Activated naive CD4-positive, alpha-beta T cell treated with anti-CD3 and anti-CD28 coated beads, Interleukin-2, amount 50 U/mL, for 24 hours (primary cell): ENCODE measurements around the gene C1R.

Experiments
- H3K27ac Mint-ChIP-seq: one replicate; pipeline ENCODE4 v1.8.0; 2021; ENCODE audit warnings: mild to moderate bottlenecking, mixed read lengths
- H3K27me3 Mint-ChIP-seq: one replicate; pipeline ENCODE4 v1.8.0; 2021; ENCODE audit warnings: mixed read lengths
- H3K36me3 Mint-ChIP-seq: one replicate; pipeline ENCODE4 v1.8.0; 2021; ENCODE audit warnings: mixed read lengths
- H3K4me1 Mint-ChIP-seq: one replicate; pipeline ENCODE4 v1.8.0; 2021; ENCODE audit warnings: mixed read lengths
- H3K4me3 Mint-ChIP-seq: one replicate; pipeline ENCODE4 v1.8.0; 2021; ENCODE audit warnings: mild to moderate bottlenecking, mixed read lengths
- H3K9me3 Mint-ChIP-seq: one replicate; pipeline ENCODE4 v1.8.0; 2021; ENCODE audit warnings: mixed read lengths

C1R gene

GRCh38 chr12:7092229-7092985 is at the start of gene C1R:
TSS of gene C1R (minus strand) at chr12:7092445. CDS start at chr12:7092388, 57 bp downstream.
- Mint-ChIP-seq H3K27me3 (no peaks in the 10 kb centered on the region), H3K9me3 (no peaks in the 10 kb centered on the region), H3K4me1 (peaks cover 10% of the 10 kb centered on the region), H3K27ac (peak within 1 kb of the TSS; percentile 90), H3K4me3 (peak within 1 kb of the TSS; percentile 85), H3K36me3 (no peaks in the 10 kb centered on the region)

- Mint-ChIP-seq H3K4me3 (no peak overlapping the region), H3K27ac (no peak overlapping the region), H3K27me3 (no peaks in the 10 kb centered on the region), H3K4me1 (peaks cover 6% of the 10 kb centered on the region), H3K36me3 (peaks cover 8% of the 10 kb centered on the region), H3K9me3 (no peaks in the 10 kb centered on the region)
These were observed 49.2 kb upstream of the C1R start for GRCh38 chr12:7141351-7142005.

GRCh38 chr12:7139200-7139599 is 47.0 kb upstream of the C1R start:
- Mint-ChIP-seq H3K27me3 (no peaks in the 10 kb centered on the region), H3K4me3 (no peak overlapping the region), H3K27ac (no peak overlapping the region), H3K36me3 (peaks cover 8% of the 10 kb centered on the region), H3K4me1 (peaks cover 6% of the 10 kb centered on the region), H3K9me3 (no peaks in the 10 kb centered on the region)

- Mint-ChIP-seq H3K27me3 (no peaks in the 10 kb centered on the region), H3K4me1 (peaks cover 6% of the 10 kb centered on the region), H3K36me3 (peaks cover 8% of the 10 kb centered on the region), H3K27ac (no peak overlapping the region), H3K4me3 (no peak overlapping the region), H3K9me3 (no peaks in the 10 kb centered on the region)
These were observed 45.7 kb upstream of the C1R start for GRCh38 chr12:7137908-7138307.

GRCh38 chr12:7136676-7137075 is 44.4 kb upstream of the C1R start:
- Mint-ChIP-seq H3K27ac (no peak overlapping the region), H3K9me3 (no peaks in the 10 kb centered on the region), H3K4me1 (peaks cover 10% of the 10 kb centered on the region), H3K4me3 (no peak overlapping the region), H3K36me3 (peaks cover 8% of the 10 kb centered on the region), H3K27me3 (no peaks in the 10 kb centered on the region)

GRCh38 chr12:7136071-7136470 is 43.8 kb upstream of the C1R start:
- H3K27ac Mint-ChIP-seq: no peak overlapping the region
- H3K9me3 Mint-ChIP-seq: no peaks in the 10 kb centered on the region
- H3K27me3 Mint-ChIP-seq: no peaks in the 10 kb centered on the region
- peaks cover 8% of the 10 kb centered on the region for H3K36me3 Mint-ChIP-seq
- no peak overlapping the region for H3K4me3 Mint-ChIP-seq
- peaks cover 16% of the 10 kb centered on the region for H3K4me1 Mint-ChIP-seq

GRCh38 chr12:7134396-7135166 is 42.3 kb upstream of the C1R start:
- Mint-ChIP-seq H3K27me3 (no peaks in the 10 kb centered on the region), H3K9me3 (no peaks in the 10 kb centered on the region), H3K27ac (no peak overlapping the region), H3K4me1 (peaks cover 22% of the 10 kb centered on the region), H3K4me3 (no peak overlapping the region), H3K36me3 (peaks cover 8% of the 10 kb centered on the region)

- H3K4me1 Mint-ChIP-seq: peaks cover 36% of the 10 kb centered on the region
- H3K36me3 Mint-ChIP-seq: peaks cover 2% of the 10 kb centered on the region
- no peaks in the 10 kb centered on the region for H3K9me3 Mint-ChIP-seq
- H3K27ac Mint-ChIP-seq: no peak overlapping the region
- H3K4me3 Mint-ChIP-seq: peak overlapping the region; percentile 96
- H3K27me3 Mint-ChIP-seq: no peaks in the 10 kb centered on the region
These were observed 39.2 kb upstream of the C1R start for GRCh38 chr12:7131502-7131866.

GRCh38 chr12:7130701-7131501 is 38.7 kb upstream of the C1R start:
- no peaks in the 10 kb centered on the region for H3K27me3 Mint-ChIP-seq
- no peaks in the 10 kb centered on the region for H3K9me3 Mint-ChIP-seq
- H3K27ac Mint-ChIP-seq: peak overlapping the region; percentile 84
- peaks cover 36% of the 10 kb centered on the region for H3K4me1 Mint-ChIP-seq
- H3K36me3 Mint-ChIP-seq: peaks cover 2% of the 10 kb centered on the region
- peak overlapping the region; percentile 96 for H3K4me3 Mint-ChIP-seq

GRCh38 chr12:7129872-7130691 is 37.8 kb upstream of the C1R start, which contains the start of gene CLSTN3:
TSS of gene CLSTN3 (plus strand) at chr12:7130371. CDS start at chr12:7130649, 278 bp downstream.
- Mint-ChIP-seq H3K9me3 (no peaks in the 10 kb centered on the region), H3K27ac (peak within 1 kb of the TSS; percentile 84), H3K4me1 (peaks cover 36% of the 10 kb centered on the region), H3K36me3 (no peaks in the 10 kb centered on the region), H3K27me3 (no peaks in the 10 kb centered on the region), H3K4me3 (peak within 1 kb of the TSS; percentile 96)

- Mint-ChIP-seq H3K9me3 (no peaks in the 10 kb centered on the region), H3K27me3 (no peaks in the 10 kb centered on the region), H3K27ac (peak overlapping the region; percentile 52), H3K36me3 (no peaks in the 10 kb centered on the region), H3K4me1 (peaks cover 36% of the 10 kb centered on the region), H3K4me3 (peak overlapping the region; percentile 96)
These were observed 37.1 kb upstream of the C1R start for GRCh38 chr12:7129287-7129871.

- Mint-ChIP-seq H3K4me3 (peak within 1 kb of the TSS; percentile 96), H3K27ac (peak within 1 kb of the TSS; percentile 52), H3K27me3 (no peaks in the 10 kb centered on the region)
These were observed 36.5 kb upstream of the C1R start, which contains the start of gene RBP5 for GRCh38 chr12:7128681-7129286. TSS of gene RBP5 (minus strand) at chr12:7128889. CDS start at chr12:7128775, 114 bp downstream.

GRCh38 chr12:7127916-7128626 is 35.8 kb upstream of the C1R start:
- Mint-ChIP-seq H3K36me3 (no peaks in the 10 kb centered on the region), H3K4me3 (peak overlapping the region; percentile 71), H3K27ac (no peak overlapping the region), H3K27me3 (no peaks in the 10 kb centered on the region), H3K4me1 (peaks cover 36% of the 10 kb centered on the region), H3K9me3 (no peaks in the 10 kb centered on the region)

More at GRCh38 chr12:7128681-7129286, 36.5 kb upstream of the C1R start, which contains the start of gene RBP5:
- peaks cover 36% of the 10 kb centered on the region for H3K4me1 Mint-ChIP-seq
- H3K9me3 Mint-ChIP-seq: no peaks in the 10 kb centered on the region
- H3K36me3 Mint-ChIP-seq: no peaks in the 10 kb centered on the region
